ENCODE measurements around the gene SLC9C1. TPM values are rescaled to one million over a fixed set of nuclear protein-coding genes. Genes with fewer than 3 reads are reported as not detected.
A peak's percentile ranks its signal among the peaks of the same experiment; 100 is the strongest.

SLC9C1 gene
- total RNA-seq, result 1 to 10 TPM in 1 of 2 donors, under 1 TPM in 1; 0.35 to 1.3 TPM

DNA sequence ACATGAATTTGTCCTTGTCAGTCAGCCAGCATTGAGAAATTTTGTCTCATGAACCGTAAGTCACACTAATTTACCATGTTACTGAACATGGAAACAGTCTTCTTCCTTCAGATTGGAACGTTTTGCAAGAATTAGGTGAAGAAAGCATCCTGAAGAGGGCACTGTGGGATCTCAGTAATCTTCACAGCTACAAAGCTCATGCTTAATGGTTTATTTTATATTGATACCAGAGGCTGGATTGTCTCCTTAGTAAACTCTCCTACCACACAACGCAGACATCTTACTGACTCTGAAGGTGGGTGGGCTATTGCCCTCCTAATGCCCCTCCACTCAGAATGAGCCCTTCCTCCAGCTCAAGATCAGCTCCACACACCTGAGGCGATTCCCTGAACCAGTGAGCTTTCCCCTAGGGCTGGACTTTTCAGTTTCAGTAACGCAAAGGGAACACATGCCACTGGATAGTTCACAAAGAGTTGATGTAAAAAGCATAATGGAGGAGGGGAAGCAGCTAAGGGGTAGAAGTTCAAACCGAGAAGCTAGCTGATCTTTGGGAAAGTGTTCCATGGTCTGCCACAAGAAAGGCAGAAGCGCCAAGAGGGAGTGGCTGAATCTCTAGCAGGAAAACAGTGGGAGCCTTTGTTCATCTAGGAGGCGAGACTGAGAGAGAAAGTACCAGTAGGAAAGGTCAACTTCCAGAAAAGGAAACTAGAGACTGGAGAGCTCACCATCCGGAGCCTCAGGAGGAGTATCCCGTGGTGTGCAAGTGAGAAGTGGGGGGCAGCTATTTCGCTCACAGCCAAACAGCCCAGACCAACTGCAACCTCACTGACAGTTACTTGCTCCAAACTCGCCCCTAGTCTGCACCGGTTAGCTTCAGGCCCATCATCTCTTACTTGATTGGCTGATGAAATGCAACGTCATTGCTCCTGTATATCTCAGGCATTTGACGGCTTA is at the start of gene SLC9C1:
Gene SLC9C1 (minus strand): TSS at position 849 of the 954 bp plus-strand sequence. CDS start 7,425 bp downstream, outside the sequence.
- H3K4me3 ChIP-seq, result peak within 1 kb of the TSS; percentile 15 to 50
- no peaks in the 10 kb centered on the region for H3K27me3 ChIP-seq
- no peaks in the 10 kb centered on the region for H3K9me3 ChIP-seq
- TF ChIP-seq, protein P1, sequence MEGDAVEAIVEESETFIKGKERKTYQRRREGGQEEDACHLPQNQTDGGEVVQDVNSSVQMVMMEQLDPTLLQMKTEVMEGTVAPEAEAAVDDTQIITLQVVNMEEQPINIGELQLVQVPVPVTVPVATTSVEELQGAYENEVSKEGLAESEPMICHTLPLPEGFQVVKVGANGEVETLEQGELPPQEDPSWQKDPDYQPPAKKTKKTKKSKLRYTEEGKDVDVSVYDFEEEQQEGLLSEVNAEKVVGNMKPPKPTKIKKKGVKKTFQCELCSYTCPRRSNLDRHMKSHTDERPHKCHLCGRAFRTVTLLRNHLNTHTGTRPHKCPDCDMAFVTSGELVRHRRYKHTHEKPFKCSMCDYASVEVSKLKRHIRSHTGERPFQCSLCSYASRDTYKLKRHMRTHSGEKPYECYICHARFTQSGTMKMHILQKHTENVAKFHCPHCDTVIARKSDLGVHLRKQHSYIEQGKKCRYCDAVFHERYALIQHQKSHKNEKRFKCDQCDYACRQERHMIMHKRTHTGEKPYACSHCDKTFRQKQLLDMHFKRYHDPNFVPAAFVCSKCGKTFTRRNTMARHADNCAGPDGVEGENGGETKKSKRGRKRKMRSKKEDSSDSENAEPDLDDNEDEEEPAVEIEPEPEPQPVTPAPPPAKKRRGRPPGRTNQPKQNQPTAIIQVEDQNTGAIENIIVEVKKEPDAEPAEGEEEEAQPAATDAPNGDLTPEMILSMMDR (IDR thresholded peaks at IDR 0.05), result peak in 1 of 2 donors; percentile 65
- H3K27ac ChIP-seq, result peak within 1 kb of the TSS; percentile 48 to 79
- no peaks in the 10 kb centered on the region for H3K4me1 ChIP-seq
- no peak for DNase-seq (ENCODE audit: low spot score)
- no peaks in the 10 kb centered on the region for H3K36me3 ChIP-seq

DNA sequence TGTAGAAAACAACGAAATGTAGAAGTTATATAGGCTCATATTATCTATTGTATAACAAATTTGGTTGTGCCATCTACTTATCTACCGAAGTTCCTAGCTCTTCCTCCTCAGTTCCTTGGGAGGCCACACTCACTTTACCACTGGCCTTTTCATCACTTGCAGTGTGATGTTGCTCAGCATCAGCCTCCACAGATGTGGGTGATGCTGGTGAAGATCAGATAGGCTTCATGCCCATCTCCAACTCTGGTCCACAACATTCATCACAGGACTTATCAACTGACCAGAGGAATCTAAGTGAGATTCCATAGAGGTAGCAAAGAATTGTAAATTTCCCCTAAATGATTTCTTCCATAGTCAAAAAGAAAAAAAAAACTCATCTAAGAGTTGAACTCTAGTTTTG is 47.4 kb upstream of the SLC9C1 start:
- H3K9me3 ChIP-seq, result peaks cover 0 to 6% of the 10 kb centered on the region in 2 donors
- H3K4me3 ChIP-seq, result no peak overlapping the region
- H3K4me1 ChIP-seq, result no peaks in the 10 kb centered on the region
- no peaks in the 10 kb centered on the region for H3K27me3 ChIP-seq
- H3K27ac ChIP-seq, result no peak overlapping the region
- TF ChIP-seq, protein P1 (IDR thresholded peaks at IDR 0.05), result no peak
- no peaks in the 10 kb centered on the region for H3K36me3 ChIP-seq
- no peak for DNase-seq (ENCODE audit: low spot score)

DNA sequence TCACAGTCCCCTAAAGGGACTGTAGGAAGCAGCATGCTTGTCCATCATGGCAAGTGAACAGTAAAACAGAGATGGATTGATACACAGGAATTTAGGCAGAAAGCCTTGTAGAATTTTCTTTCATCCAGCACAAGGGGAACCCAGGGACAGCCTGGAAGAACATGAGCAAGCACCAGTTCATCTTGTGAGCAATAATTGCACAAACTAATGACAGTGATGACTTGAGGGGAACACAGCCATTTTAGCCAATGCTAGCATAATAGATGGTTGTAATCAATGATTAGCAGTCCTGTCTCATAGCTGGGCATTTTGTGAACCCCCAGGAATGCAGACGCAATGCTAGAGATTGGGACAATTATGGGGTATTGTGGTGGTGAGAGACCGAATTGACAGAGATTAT is 45.6 kb upstream of the SLC9C1 start:
- H3K27ac ChIP-seq, result peak overlapping the region in 1 of 2 donors; percentile 15
- H3K4me3 ChIP-seq, result no peak overlapping the region
- H3K9me3 ChIP-seq, result peaks cover 0 to 6% of the 10 kb centered on the region in 2 donors
- no peaks in the 10 kb centered on the region for H3K4me1 ChIP-seq
- DNase-seq (ENCODE audit: low spot score), result no peak
- H3K27me3 ChIP-seq, result no peaks in the 10 kb centered on the region
- no peaks in the 10 kb centered on the region for H3K36me3 ChIP-seq
- TF ChIP-seq, protein P1 (IDR thresholded peaks at IDR 0.05), result no peak

DNA sequence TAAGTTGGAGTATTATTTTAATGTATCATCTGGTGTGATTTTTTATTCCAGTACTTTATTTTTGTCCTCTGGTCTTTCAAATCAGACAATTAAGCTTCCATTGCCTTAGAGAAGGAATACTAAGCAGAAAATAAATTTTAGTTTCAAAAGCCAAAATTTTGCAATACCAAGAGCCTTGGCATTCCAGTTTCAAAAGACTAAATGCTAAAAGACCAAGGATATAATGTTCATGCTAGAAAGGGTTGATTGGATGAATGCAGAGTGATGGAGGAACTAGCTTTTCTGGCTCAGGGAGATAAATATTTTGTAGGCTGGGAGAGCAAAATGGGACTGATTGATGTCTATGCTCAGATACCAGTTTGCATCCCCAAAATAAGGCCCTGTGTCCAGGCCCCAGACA is 45.1 kb upstream of the SLC9C1 start:
- H3K36me3 ChIP-seq, result no peaks in the 10 kb centered on the region
- H3K9me3 ChIP-seq, result peaks cover 0 to 6% of the 10 kb centered on the region in 2 donors
- H3K4me3 ChIP-seq, result no peak overlapping the region
- no peaks in the 10 kb centered on the region for H3K27me3 ChIP-seq
- no peaks in the 10 kb centered on the region for H3K4me1 ChIP-seq
- peak overlapping the region in 1 of 2 donors; percentile 15 for H3K27ac ChIP-seq
- no peak for DNase-seq (ENCODE audit: low spot score)
- TF ChIP-seq, protein P1 (IDR thresholded peaks at IDR 0.05), result no peak

DNA sequence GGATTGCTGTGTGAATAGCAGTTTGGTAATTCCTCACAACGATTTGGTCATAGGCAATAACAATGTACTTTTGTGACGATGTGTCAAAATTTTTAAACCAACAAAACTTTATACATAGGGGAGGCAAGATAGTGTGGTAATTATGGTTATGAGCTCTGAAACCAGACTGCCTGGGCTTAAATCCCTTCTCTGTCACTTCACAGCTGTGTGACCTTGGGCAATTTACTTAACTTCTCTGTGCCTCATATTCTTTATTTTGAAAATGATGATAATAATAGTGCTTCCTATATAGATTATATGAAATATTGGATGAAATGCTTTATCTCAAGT is 44.7 kb upstream of the SLC9C1 start:
- Histone ChIP-seq H3K4me1 (no peaks in the 10 kb centered on the region), H3K36me3 (no peaks in the 10 kb centered on the region), H3K4me3 (no peak overlapping the region), H3K9me3 (peaks cover 0 to 6% of the 10 kb centered on the region in 2 donors), H3K27me3 (no peaks in the 10 kb centered on the region), H3K27ac (no peak overlapping the region)
- TF ChIP-seq, protein P1 (IDR thresholded peaks at IDR 0.05), result no peak
- DNase-seq (ENCODE audit: low spot score), result no peak
